HepG2 (cell line): Measurements from ENCODE around the gene PCNA. TPM values are rescaled to one million over a fixed set of nuclear protein-coding genes. Genes with fewer than 3 reads are reported as not detected.
A peak's percentile ranks its signal among the peaks of the same experiment; 100 is the strongest.

Experiments
- ATF7 ChIP-seq, 2 experiments: fragments of 450-650 bp in 1 of 2; sonication (generic) in 1 of 2; formaldehyde crosslinking in 1 of 2; IDR thresholded peaks; 2 replicates each; pipeline versions ENCODE4 v1.4.0 to v1.6.1; 2016 to 2020; ENCODE audit warnings: antibody characterized with exemption in 1 of 2, mild to moderate bottlenecking in 1 of 2, missing genetic modification reagents in 1 of 2
- ELF3 ChIP-seq: IDR thresholded peaks from 2 replicates; pipeline ENCODE4 v1.6.1; 2016; ENCODE audit warnings: missing genetic modification reagents, missing compliant biosample characterization
- KAT2B ChIP-seq: fragments of 150-350 bp; IDR thresholded peaks from 2 replicates; pipeline ENCODE4 v1.6.1; 2014; ENCODE audit warnings: low read depth, low read length, borderline replicate concordance
- KLF9 ChIP-seq: IDR thresholded peaks from 2 replicates; pipeline ENCODE4 v1.6.1; 2016; ENCODE audit warnings: low read depth
- KMT2A ChIP-seq: sonication (generic); formaldehyde crosslinking; IDR thresholded peaks from 2 replicates; pipeline ENCODE4 v1.4.0; 2020; ENCODE audit warnings: missing genetic modification reagents
- MED13 ChIP-seq: sonication (generic); formaldehyde crosslinking; IDR thresholded peaks from 2 replicates; pipeline ENCODE4 v1.5.0; 2020; ENCODE audit warnings: missing genetic modification reagents
- MYNN ChIP-seq: sonication (generic); formaldehyde crosslinking; IDR thresholded peaks from 2 replicates; pipeline ENCODE4 v1.4.0; 2020; ENCODE audit warnings: mild to moderate bottlenecking, low read depth, missing genetic modification reagents
- NR2F6 ChIP-seq, 2 experiments: IDR thresholded peaks; 2 replicates each; pipeline ENCODE4 v1.6.1; 2016; ENCODE audit warnings: antibody characterized with exemption in 1 of 2, mild to moderate bottlenecking in 1 of 2
- SETDB1 ChIP-seq: sonication (generic); formaldehyde crosslinking; IDR thresholded peaks from 2 replicates; pipeline ENCODE4 v1.5.1; 2020; ENCODE audit warnings: missing genetic modification reagents, mild to moderate bottlenecking, borderline replicate concordance
- SP140L ChIP-seq: sonication (generic); formaldehyde crosslinking; IDR thresholded peaks from 2 replicates; pipeline ENCODE4 v1.4.0; 2020; ENCODE audit warnings: missing genetic modification reagents, borderline replicate concordance
- STAG1 ChIP-seq: sonication (generic); formaldehyde crosslinking; IDR thresholded peaks from 2 replicates; pipeline ENCODE4 v1.4.0; 2020; ENCODE audit warnings: missing genetic modification reagents
- ZBTB38 ChIP-seq: sonication (generic); formaldehyde crosslinking; IDR thresholded peaks from 2 replicates; pipeline ENCODE4 v1.5.1; 2020; ENCODE audit warnings: mild to moderate bottlenecking, missing genetic modification reagents
- ZFX ChIP-seq: sonication (generic); formaldehyde crosslinking; IDR thresholded peaks from 2 replicates; pipeline ENCODE4 v1.4.0; 2020; ENCODE audit warnings: mild to moderate bottlenecking, low read depth, missing genetic modification reagents, moderate library complexity
- ZNF317 ChIP-seq: sonication (generic); formaldehyde crosslinking; IDR thresholded peaks from 2 replicates; pipeline ENCODE4 v1.5.0; 2020; ENCODE audit warnings: mild to moderate bottlenecking, missing genetic modification reagents
- ZNF468 ChIP-seq: sonication (generic); formaldehyde crosslinking; IDR thresholded peaks from 2 replicates; pipeline ENCODE4 v1.8.0; 2022; ENCODE audit warnings: mild to moderate bottlenecking, moderate library complexity, missing genetic modification reagents
- ZNF670 ChIP-seq: sonication (generic); formaldehyde crosslinking; IDR thresholded peaks from 2 replicates; pipeline ENCODE4 v1.8.0; 2022; ENCODE audit warnings: mild to moderate bottlenecking, missing genetic modification reagents, borderline replicate concordance
- ZNF709 ChIP-seq: sonication (generic); formaldehyde crosslinking; IDR thresholded peaks from 2 replicates; pipeline ENCODE4 v1.5.0; 2020; ENCODE audit warnings: mild to moderate bottlenecking, missing genetic modification reagents
- ZNF790 ChIP-seq: sonication (generic); formaldehyde crosslinking; IDR thresholded peaks from 2 replicates; pipeline ENCODE4 v1.8.0; 2022; ENCODE audit warnings: missing genetic modification reagents, mild to moderate bottlenecking, borderline replicate concordance
- ZNF83 ChIP-seq: sonication (generic); formaldehyde crosslinking; IDR thresholded peaks from 2 replicates; pipeline ENCODE4 v1.4.0; 2020; ENCODE audit warnings: missing genetic modification reagents, mild to moderate bottlenecking, borderline replicate concordance
- polyA plus RNA-seq, 8 experiments: library from polyadenylated mRNA; depleted of rRNA in 3 of 8; stranded (reverse) in 7 of 8; unstranded in 1 of 8; fragments of >200 nt; fragmentation: Illumina TruSeq in 4 of 8; extraction: Trizol in 4 of 8; gene quantifications; 2 replicates each; pipeline versions ENCODE4 v1.2.1 to v1.2.3, GENCODE V29; 2011 to 2016; ENCODE audit warnings: low read depth in 4 of 8, missing spikeins in 1 of 8, mixed read lengths in 1 of 8; ENCODE audit not compliant: insufficient read depth in 1 of 8
- total RNA-seq, 5 experiments: library from RNA; depleted of rRNA; stranded (reverse); fragments of >200 nt; fragmentation: Illumina TruSeq; extraction: Trizol; gene quantifications; 2 replicates each; pipeline ENCODE4 v1.2.3, GENCODE V29; 2016; ENCODE audit warnings: low read depth in 1 of 5
- TF ChIP-seq, protein P1 (sequence below): IDR thresholded peaks from 2 replicates; pipeline ENCODE4 v1.6.1; 2016; ENCODE audit warnings: low read depth, borderline replicate concordance
- TF ChIP-seq, protein P2 (sequence below): sonication (generic); formaldehyde crosslinking; IDR thresholded peaks from 2 replicates; pipeline ENCODE4 v1.8.1; 2023; ENCODE audit warnings: mild to moderate bottlenecking, missing genetic modification reagents, borderline replicate concordance
- TF ChIP-seq, protein P3 (sequence below): sonication (generic); formaldehyde crosslinking; conservative IDR thresholded peaks from 2 replicates; pipeline ENCODE4 v1.5.0; 2020; ENCODE audit warnings: missing genetic modification reagents
- TF ChIP-seq, protein P4 (sequence below): sonication (generic); formaldehyde crosslinking; IDR thresholded peaks from 2 replicates; pipeline ENCODE4 v1.5.1; 2020; ENCODE audit warnings: missing genetic modification reagents, mild to moderate bottlenecking, borderline replicate concordance

Gene PCNA
- total and polyA plus RNA-seq, 2 of the 13 experiments (the other 11 are each of a cell fraction or from before 2014, with no cell fraction given), result 229 to 655 TPM

DNA sequence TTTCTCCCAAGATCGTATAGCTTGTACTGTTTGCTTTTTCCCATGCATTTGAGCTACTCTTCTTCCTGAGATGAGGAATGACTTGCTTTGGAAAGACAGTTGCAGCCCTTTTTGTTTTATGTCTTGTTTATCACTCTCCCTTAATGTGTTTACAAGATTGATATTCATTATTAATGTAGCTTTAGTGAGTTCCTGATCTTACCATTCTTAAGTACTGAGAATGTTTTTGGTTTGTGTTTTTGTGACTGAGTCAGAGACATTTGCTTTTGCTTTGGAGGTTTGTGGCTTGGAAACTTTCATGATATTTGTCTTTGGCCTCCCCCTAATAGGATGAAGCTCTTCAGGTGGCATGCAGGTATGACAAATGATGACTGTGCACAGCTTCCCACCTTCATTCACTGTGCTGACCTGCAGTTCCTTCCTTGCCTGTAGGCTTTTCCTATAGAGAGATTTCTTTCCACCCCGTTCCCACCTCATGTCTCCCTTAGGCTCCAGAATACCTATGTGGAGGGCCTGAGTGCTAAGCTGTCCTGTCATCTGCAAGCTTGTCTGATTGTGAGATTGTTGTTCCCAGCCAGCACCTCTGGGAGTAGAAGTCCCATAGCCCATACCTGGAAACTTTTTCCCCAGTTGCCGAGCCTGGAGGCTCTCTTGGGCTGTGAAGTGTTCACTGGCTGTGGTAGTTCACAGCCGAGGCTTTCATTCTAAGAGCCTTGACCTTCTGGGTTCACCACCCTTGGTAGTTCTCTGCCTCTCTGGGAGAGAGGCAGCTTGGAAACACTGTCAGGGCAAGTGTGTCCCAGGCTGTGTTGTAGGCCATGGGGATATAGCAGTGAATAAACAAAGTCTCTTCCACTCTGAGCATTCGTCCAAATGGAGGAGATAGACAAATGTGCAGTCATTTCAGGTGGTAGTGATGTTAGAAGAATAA is 34.1 kb upstream of the PCNA start (continued):
- TF ChIP-seq ZNF83, result no peak
- TF ChIP-seq KLF9, result no peak
- TF ChIP-seq MED13 (CRISPR knock-in tag), result no peak
- no peak for TF ChIP-seq ATF7 (IDR thresholded peaks at IDR 0.05)
- no peak for TF ChIP-seq ATF7 (CRISPR knock-in tag; IDR thresholded peaks at IDR 0.05)
- TF ChIP-seq ZNF790 (CRISPR knock-in tag), result 0 out of 2 replicates have a peak, but pooled peaks have one; percentile 59
- TF ChIP-seq, protein P1, sequence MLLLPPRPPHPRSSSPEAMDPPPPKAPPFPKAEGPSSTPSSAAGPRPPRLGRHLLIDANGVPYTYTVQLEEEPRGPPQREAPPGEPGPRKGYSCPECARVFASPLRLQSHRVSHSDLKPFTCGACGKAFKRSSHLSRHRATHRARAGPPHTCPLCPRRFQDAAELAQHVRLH (CRISPR knock-in tag), result peak; percentile 2; the same call in 1 of the 2 replicates
- TF ChIP-seq, protein P2, sequence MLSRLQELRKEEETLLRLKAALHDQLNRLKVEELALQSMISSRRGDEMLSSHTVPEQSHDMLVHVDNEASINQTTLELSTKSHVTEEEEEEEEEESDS (CRISPR knock-in tag), result no peak
- no peak for TF ChIP-seq MYNN (CRISPR knock-in tag)
- peak; percentile 21; the same call in 1 of the 2 replicates for TF ChIP-seq ZNF709 (CRISPR knock-in tag)
- 0 out of 2 replicates have a peak, but pooled peaks have one; percentile 18 for TF ChIP-seq ZNF468 (CRISPR knock-in tag)
- 0 out of 2 replicates have a peak, but pooled peaks have one; percentile 15 for TF ChIP-seq SETDB1 (CRISPR knock-in tag)
- TF ChIP-seq SP140L (CRISPR knock-in tag), result no peak
- no peak for TF ChIP-seq KAT2B
- TF ChIP-seq ZNF670 (CRISPR knock-in tag), result no peak
- peak; percentile 31; the same call in 1 of the 2 replicates for TF ChIP-seq ZBTB38 (CRISPR knock-in tag)
- no peak for TF ChIP-seq NR2F6 (IDR thresholded peaks at IDR 0.05)
- TF ChIP-seq NR2F6 (CRISPR knock-in tag; IDR thresholded peaks at IDR 0.05), result 0 out of 2 replicates have a peak, but pooled peaks have one; percentile 8
- TF ChIP-seq, protein P3, sequence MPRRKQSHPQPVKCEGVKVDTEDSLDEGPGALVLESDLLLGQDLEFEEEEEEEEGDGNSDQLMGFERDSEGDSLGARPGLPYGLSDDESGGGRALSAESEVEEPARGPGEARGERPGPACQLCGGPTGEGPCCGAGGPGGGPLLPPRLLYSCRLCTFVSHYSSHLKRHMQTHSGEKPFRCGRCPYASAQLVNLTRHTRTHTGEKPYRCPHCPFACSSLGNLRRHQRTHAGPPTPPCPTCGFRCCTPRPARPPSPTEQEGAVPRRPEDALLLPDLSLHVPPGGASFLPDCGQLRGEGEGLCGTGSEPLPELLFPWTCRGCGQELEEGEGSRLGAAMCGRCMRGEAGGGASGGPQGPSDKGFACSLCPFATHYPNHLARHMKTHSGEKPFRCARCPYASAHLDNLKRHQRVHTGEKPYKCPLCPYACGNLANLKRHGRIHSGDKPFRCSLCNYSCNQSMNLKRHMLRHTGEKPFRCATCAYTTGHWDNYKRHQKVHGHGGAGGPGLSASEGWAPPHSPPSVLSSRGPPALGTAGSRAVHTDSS (CRISPR knock-in tag), result 0 out of 2 replicates have a peak, but pooled peaks have one; percentile 50
- no peak for TF ChIP-seq ZFX
- TF ChIP-seq ELF3 (CRISPR knock-in tag), result 0 out of 2 replicates have a peak, but pooled peaks have one; percentile 1
- no peak for TF ChIP-seq STAG1 (CRISPR knock-in tag)
- peak; percentile 22; the same call in 1 of the 2 replicates for TF ChIP-seq KMT2A (CRISPR knock-in tag)
- TF ChIP-seq ZNF317 (CRISPR knock-in tag), result no peak
- TF ChIP-seq, protein P4, sequence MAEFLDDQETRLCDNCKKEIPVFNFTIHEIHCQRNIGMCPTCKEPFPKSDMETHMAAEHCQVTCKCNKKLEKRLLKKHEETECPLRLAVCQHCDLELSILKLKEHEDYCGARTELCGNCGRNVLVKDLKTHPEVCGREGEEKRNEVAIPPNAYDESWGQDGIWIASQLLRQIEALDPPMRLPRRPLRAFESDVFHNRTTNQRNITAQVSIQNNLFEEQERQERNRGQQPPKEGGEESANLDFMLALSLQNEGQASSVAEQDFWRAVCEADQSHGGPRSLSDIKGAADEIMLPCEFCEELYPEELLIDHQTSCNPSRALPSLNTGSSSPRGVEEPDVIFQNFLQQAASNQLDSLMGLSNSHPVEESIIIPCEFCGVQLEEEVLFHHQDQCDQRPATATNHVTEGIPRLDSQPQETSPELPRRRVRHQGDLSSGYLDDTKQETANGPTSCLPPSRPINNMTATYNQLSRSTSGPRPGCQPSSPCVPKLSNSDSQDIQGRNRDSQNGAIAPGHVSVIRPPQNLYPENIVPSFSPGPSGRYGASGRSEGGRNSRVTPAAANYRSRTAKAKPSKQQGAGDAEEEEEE (CRISPR knock-in tag), result 0 out of 2 replicates have a peak, but pooled peaks have one; percentile 52
